H1 (cell line): Measurements from ENCODE around the gene RHOH. TPM values are rescaled to one million over a fixed set of nuclear protein-coding genes. Genes with fewer than 3 reads are reported as not detected.

ENCODE experiments used
- CTCF ChIA-PET: fragments of 300-600 bp; sonication (Branson Sonifier 250); formaldehyde crosslinking; loops from one replicate; lab custom pipeline; 2021; ENCODE audit not compliant: partially characterized antibody; lab: Charles Lee
- POLR2A ChIA-PET: fragments of 300-600 bp; sonication (Branson Sonifier 250); formaldehyde crosslinking; loops from one replicate; lab custom pipeline; 2021; ENCODE audit warnings: inconsistent platforms; ENCODE audit not compliant: partially characterized antibody; lab: Charles Lee
- DNase-seq, 2 experiments: peaks; one replicate each; pipeline versions ENCODE4 v3.0.0 to v3.0.0-alpha.2; 2010 to 2022; ENCODE audit warnings: low spot score in 2 of 2, low read depth in 1 of 2, mixed read lengths in 1 of 2
- FAIRE-seq: peaks from 2 replicates; lab custom pipeline; 2011; peaks lifted over from hg19 to GRCh38; lab: Jason Lieb, UNC
- H2AFZ ChIP-seq: 2 replicates; pipeline ENCODE4 v1.8.1; 2012; ENCODE audit warnings: low read length, inconsistent platforms
- H2AK5ac ChIP-seq: 2 replicates; pipeline ENCODE4 v1.6.1; 2013; ENCODE audit warnings: low read depth, low read length
- H2BK120ac ChIP-seq: replicated peaks from 2 replicates; pipeline ENCODE3; 2013; ENCODE audit warnings: low read depth, low read length, inconsistent platforms
- H2BK12ac ChIP-seq: 2 replicates; pipeline ENCODE4 v1.6.1; 2013; ENCODE audit warnings: low read depth, low read length
- H2BK15ac ChIP-seq: 2 replicates; pipeline ENCODE4 v1.6.1; 2013; ENCODE audit warnings: low read length
- H2BK20ac ChIP-seq: 2 replicates; pipeline ENCODE4 v1.6.1; 2013; ENCODE audit warnings: low read length
- H2BK5ac ChIP-seq: 2 replicates; pipeline ENCODE4 v1.6.1; 2013; ENCODE audit warnings: low read depth, low read length
- H3K14ac ChIP-seq: 2 replicates; pipeline ENCODE4 v1.6.1; 2013; ENCODE audit warnings: inconsistent platforms; ENCODE audit not compliant: insufficient read length
- H3K18ac ChIP-seq: 2 replicates; pipeline ENCODE4 v1.6.1; 2013; ENCODE audit warnings: low read length; ENCODE audit errors: extremely low read depth
- H3K23ac ChIP-seq: 2 replicates; pipeline ENCODE4 v1.6.1; 2013; ENCODE audit warnings: inconsistent platforms; ENCODE audit not compliant: insufficient read length
- H3K23me2 ChIP-seq: 2 replicates; pipeline ENCODE4 v1.6.1; 2013; ENCODE audit warnings: low read depth, low read length
- H3K27ac ChIP-seq: 2 replicates; pipeline ENCODE4 v1.6.1; 2011; ENCODE audit warnings: low read depth, low read length, inconsistent platforms
- H3K27me3 ChIP-seq, 4 experiments: replicated peaks in 1 of 4; 1 replicate in 1 of 4; 2 replicates in 3 of 4; pipeline versions ENCODE4 v1.6.1 to v1.8.1; 2011 to 2013; ENCODE audit warnings: low read length in 3 of 4, mild to moderate bottlenecking in 3 of 4, inconsistent platforms in 2 of 4, mixed read lengths in 2 of 4, moderate library complexity in 1 of 4; ENCODE audit not compliant: control insufficient read depth in 3 of 4, insufficient read depth in 3 of 4; ENCODE audit errors: extremely low read depth in 1 of 4
- H3K36me3 ChIP-seq, 4 experiments: 2 replicates each; pipeline versions ENCODE4 v1.6.1 to v1.8.1; 2011 to 2013; ENCODE audit warnings: mild to moderate bottlenecking in 4 of 4, low read length in 3 of 4, moderate library complexity in 2 of 4, control low read depth in 1 of 4, inconsistent platforms in 1 of 4; ENCODE audit not compliant: insufficient read depth in 4 of 4, control insufficient read depth in 2 of 4
- H3K4ac ChIP-seq: replicated peaks from 2 replicates; pipeline ENCODE3; 2013; ENCODE audit warnings: low read length, low read depth, mixed read lengths, inconsistent platforms; ENCODE audit not compliant: insufficient read length
- H3K4me1 ChIP-seq, 4 experiments: replicated peaks in 1 of 4; 1 replicate in 1 of 4; 2 replicates in 3 of 4; pipeline versions ENCODE4 v1.6.1 to v1.8.1; 2011 to 2013; ENCODE audit warnings: low read length in 3 of 4, inconsistent platforms in 2 of 4, mixed read lengths in 1 of 4; ENCODE audit not compliant: insufficient read depth in 4 of 4, control insufficient read depth in 3 of 4
- H3K4me2 ChIP-seq, 2 experiments: 2 replicates each; pipeline versions ENCODE4 v1.6.1 to v1.8.1; 2011 to 2013; ENCODE audit warnings: low read depth in 2 of 2, low read length in 2 of 2, control low read depth in 1 of 2, inconsistent platforms in 1 of 2, mild to moderate bottlenecking in 1 of 2; ENCODE audit not compliant: insufficient read depth in 1 of 2
- H3K4me3 ChIP-seq, 4 experiments: fragments of 200-600, 300-600 bp in 1 of 4; sonication (generic), shearing (Covaris generic), sonication (Bioruptor Twin) in 1 of 4; 2 replicates each; pipeline versions ENCODE4 v1.5.1 to v1.8.1; 2011 to 2016; ENCODE audit warnings: low read length in 4 of 4, low read depth in 3 of 4, control low read depth in 2 of 4, inconsistent platforms in 2 of 4, mild to moderate bottlenecking in 2 of 4, mixed read lengths in 1 of 4, moderate library complexity in 1 of 4; ENCODE audit not compliant: insufficient read depth in 2 of 4; ENCODE audit errors: extremely low read depth in 1 of 4
- H3K56ac ChIP-seq: replicated peaks from 2 replicates; pipeline ENCODE3; 2013; ENCODE audit warnings: low read depth, mild to moderate bottlenecking, mixed read lengths, low read length, inconsistent platforms; ENCODE audit not compliant: insufficient read length
- H3K79me1 ChIP-seq: 2 replicates; pipeline ENCODE4 v1.6.1; 2013; ENCODE audit warnings: low read depth, low read length, control low read depth
- H3K79me2 ChIP-seq, 2 experiments: 2 replicates each; pipeline versions ENCODE4 v1.6.1 to v1.8.1; 2012 to 2013; ENCODE audit warnings: low read length in 2 of 2, mild to moderate bottlenecking in 2 of 2, inconsistent platforms in 1 of 2; ENCODE audit not compliant: insufficient read depth in 2 of 2, control insufficient read depth in 1 of 2
- H3K9ac ChIP-seq, 4 experiments: replicated peaks in 1 of 4; 1 replicate in 1 of 4; 2 replicates in 3 of 4; pipeline versions ENCODE4 v1.6.1 to v1.8.1; 2011 to 2013; ENCODE audit warnings: low read depth in 3 of 4, low read length in 3 of 4, control low read depth in 2 of 4, mild to moderate bottlenecking in 2 of 4, moderate library complexity in 2 of 4, inconsistent platforms in 1 of 4; ENCODE audit errors: extremely low read depth in 1 of 4
- H3K9me3 ChIP-seq, 2 experiments: 2 replicates each; pipeline versions ENCODE4 v1.6.1 to v1.8.1; 2012 to 2013; ENCODE audit warnings: mild to moderate bottlenecking in 2 of 2, moderate library complexity in 2 of 2, control low read depth in 1 of 2, inconsistent platforms in 1 of 2, low read depth in 1 of 2, low read length in 1 of 2, mixed read lengths in 1 of 2; ENCODE audit not compliant: insufficient read depth in 2 of 2
- H4K20me1 ChIP-seq, 2 experiments: replicated peaks in 1 of 2; 2 replicates each; pipeline versions ENCODE3 to v1.8.1; 2011 to 2013; ENCODE audit warnings: inconsistent platforms in 2 of 2, low read length in 2 of 2, mild to moderate bottlenecking in 1 of 2; ENCODE audit not compliant: insufficient read depth in 2 of 2, control insufficient read depth in 1 of 2
- H4K5ac ChIP-seq: 2 replicates; pipeline ENCODE4 v1.6.1; 2013; ENCODE audit warnings: low read length, low read depth, mixed read lengths, inconsistent platforms; ENCODE audit not compliant: insufficient read length
- H4K8ac ChIP-seq: 2 replicates; pipeline ENCODE4 v1.8.0; 2013; ENCODE audit warnings: mild to moderate bottlenecking, moderate library complexity, low read length, inconsistent platforms; ENCODE audit not compliant: insufficient read depth; ENCODE audit errors: extremely low read depth
- H4K91ac ChIP-seq: replicated peaks from 2 replicates; pipeline ENCODE3; 2013; ENCODE audit warnings: low read length, mixed read lengths, inconsistent platforms; ENCODE audit not compliant: insufficient read length
- MAFK ChIP-seq: IDR thresholded peaks from 2 replicates; pipeline ENCODE4 v1.6.1; 2012; ENCODE audit warnings: low read depth, mild to moderate bottlenecking, improper control_type of control experiment, low read length
- TEAD4 ChIP-seq: IDR thresholded peaks from 2 replicates; pipeline ENCODE4 v1.6.1; 2012; ENCODE audit warnings: low read depth, low read length, inconsistent platforms, mixed read lengths
- WGBS, 2 experiments: shearing (Covaris generic) in 1 of 2; methylation state at CpG; one replicate each; pipeline versions ENCODE4 v1.1.6 to v1.1.7; 2013 to 2015; ENCODE audit warnings: low lambda C conversion rate in 2 of 2, mixed read lengths in 2 of 2, inconsistent platforms in 1 of 2, low coverage in 1 of 2, missing lambda C conversion rate in 1 of 2; ENCODE audit not compliant: insufficient replicate concordance in 2 of 2, insufficient coverage in 1 of 2, insufficient read length in 1 of 2; ENCODE audit errors: extremely low coverage in 1 of 2, missing lambda C conversion rate in 1 of 2; 5-methylcytosine and 5-hydroxymethylcytosine counted together
- polyA plus RNA-seq, 7 experiments: library from polyadenylated mRNA; depleted of rRNA in 3 of 7; stranded (reverse) in 5 of 7; unstranded in 2 of 7; fragments of >200 nt in 5 of 7; fragments of 200-250 nt in 2 of 7; gene quantifications; 1 replicate in 5 of 7; 2 replicates in 1 of 7; 4 replicates in 1 of 7; pipeline versions ENCODE4 v1.2.1 to v1.2.3, GENCODE V29; 2011 to 2013; ENCODE audit warnings: missing spikeins in 2 of 7, mixed read lengths in 2 of 7
- total RNA-seq: library from RNA; stranded (reverse); fragmentation: NEBNext Ultra II Directional; extraction: Animal tissue kit (Norgen Biotek cat#: 25700); gene quantifications from 2 replicates; pipeline ENCODE4 v1.2.1, GENCODE V29; 2021

RHOH gene
- total and polyA plus RNA-seq, 2 of the 8 experiments (the other 6 are each of a cell fraction or from before 2014, with no cell fraction given): 5.9 to 6.9 TPM

GRCh38 chr4:40262861-40263260 is 66.0 kb downstream of the RHOH start:
- no peak overlapping the region for H2BK15ac ChIP-seq
- H2AFZ ChIP-seq: no peak overlapping the region
- H3K56ac ChIP-seq: no peak overlapping the region
- ChIA-PET POLR2A (interaction anchor here (0.7 to 1.6 kb wide), 2 partner anchors 23 to 25 kb away, joined by 3 read pairs; no protein-coding TSS in a partner anchor), CTCF (interaction anchor here (1.0 kb wide), 1 partner anchor 44 kb away, joined by 3 read pairs; no protein-coding TSS in a partner anchor)
- H2BK120ac ChIP-seq: no peak overlapping the region
- no peak overlapping the region for H3K4me2 ChIP-seq
- H3K23me2 ChIP-seq: no peaks in the 10 kb centered on the region
- no peaks in the 10 kb centered on the region for H3K79me2 ChIP-seq
- H3K14ac ChIP-seq: no peak overlapping the region
- FAIRE-seq: no peak
- no peak overlapping the region for H2AK5ac ChIP-seq
- H3K4me3 ChIP-seq: no peak overlapping the region
- no peak for DNase-seq
- H2BK12ac ChIP-seq: no peak overlapping the region
- no peak overlapping the region for H4K5ac ChIP-seq
- no peak overlapping the region for H3K18ac ChIP-seq
- H2BK20ac ChIP-seq: no peak overlapping the region
- H3K27ac ChIP-seq: no peak overlapping the region
- no peaks in the 10 kb centered on the region for H3K79me1 ChIP-seq
- no peak overlapping the region for H3K4ac ChIP-seq
- no peaks in the 10 kb centered on the region for H3K9me3 ChIP-seq
- H4K91ac ChIP-seq: no peak overlapping the region
- WGBS, 2 experiments: 82% methylated on average over 2 of the region's 2 CpGs; no CpG with 5 or more reads in 1 of the 2 experiments
- peaks cover 1 to 10% (median 6%) of the 10 kb centered on the region in 4 experiments; a peak in 2 of 7 replicates for H3K4me1 ChIP-seq
- no peak overlapping the region for H3K9ac ChIP-seq
- no peak overlapping the region for H4K8ac ChIP-seq
- no peaks in the 10 kb centered on the region for H3K36me3 ChIP-seq
- no peaks in the 10 kb centered on the region for H4K20me1 ChIP-seq
- no peak overlapping the region for H2BK5ac ChIP-seq
- H3K27me3 ChIP-seq: no peaks in the 10 kb centered on the region; a peak in 2 of 7 replicates
- H3K23ac ChIP-seq: no peak overlapping the region
- TF ChIP-seq TEAD4 (no peak), MAFK (no peak)
